NCI-H524 treated with DMSO at 0.1 percent for 48 hours (cell line): ENCODE data around the gene HBP1.
A peak's percentile ranks its signal among the peaks of the same experiment; 100 is the strongest.
"Not testable (repeated sequence)": the region's sequence is repeated elsewhere in the genome, so short reads cannot be mapped to it uniquely, and the experiment has no call there.

Experiments used
- DNase-seq: peaks from one replicate; lab custom pipeline; 2025; lab: John Stamatoyannopoulos, UW

Gene HBP1

DNA sequence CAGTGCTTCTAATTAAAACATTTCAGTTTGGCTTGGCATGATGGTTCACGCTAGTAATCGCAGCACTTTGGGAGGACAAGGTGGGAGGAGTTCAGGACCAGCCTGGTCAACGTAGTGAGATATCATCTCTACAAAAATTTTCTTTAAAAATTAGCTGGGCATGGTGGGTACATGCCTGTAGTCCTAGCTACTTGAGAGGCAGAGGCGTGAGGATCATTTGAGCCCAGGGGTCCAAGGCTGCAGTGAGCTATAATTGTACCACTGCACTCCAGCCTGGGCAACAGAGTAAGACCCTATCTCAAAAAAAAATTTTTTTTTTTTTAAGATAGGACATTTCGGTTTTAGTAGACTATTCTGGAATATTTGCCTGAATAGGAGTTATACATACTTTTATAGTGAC lies 12.4 kb downstream of the HBP1 start:
- no peak for DNase-seq

DNA sequence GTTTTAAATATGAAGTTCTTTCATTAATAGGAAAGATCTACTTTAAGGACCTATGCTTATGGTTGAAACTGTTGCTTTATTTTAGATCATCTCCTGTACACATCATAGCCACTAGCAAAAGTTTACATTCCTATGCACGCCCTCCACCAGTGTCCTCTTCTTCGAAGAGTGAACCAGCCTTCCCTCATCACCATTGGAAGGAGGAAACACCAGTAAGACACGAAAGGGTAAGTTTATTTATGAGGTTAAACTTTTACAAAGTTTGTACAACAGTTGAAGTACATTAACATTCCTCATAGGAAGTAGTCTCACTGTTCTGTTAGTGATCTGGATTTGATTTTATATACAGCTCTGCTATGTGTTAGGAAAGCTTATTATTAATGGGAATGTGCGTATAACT lies 16.9 kb downstream of the HBP1 start:
- no peak for DNase-seq

DNA sequence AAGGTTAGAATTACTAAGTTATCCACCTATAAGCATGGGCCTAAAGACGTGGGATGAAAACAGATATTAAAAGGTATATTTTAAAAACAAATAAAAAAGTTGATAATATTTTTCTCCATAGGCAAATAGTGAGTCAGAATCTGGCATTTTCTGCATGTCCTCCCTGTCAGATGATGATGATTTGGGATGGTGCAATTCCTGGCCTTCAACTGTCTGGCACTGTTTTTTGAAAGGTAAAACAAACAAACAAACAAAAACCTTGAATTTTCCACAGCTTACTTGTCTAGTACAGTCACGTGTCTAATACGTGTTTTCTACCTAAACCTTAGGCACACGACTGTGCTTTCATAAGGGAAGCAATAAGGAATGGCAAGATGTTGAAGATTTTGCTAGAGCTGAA lies 17.4 kb downstream of the HBP1 start:
- DNase-seq = no peak

DNA sequence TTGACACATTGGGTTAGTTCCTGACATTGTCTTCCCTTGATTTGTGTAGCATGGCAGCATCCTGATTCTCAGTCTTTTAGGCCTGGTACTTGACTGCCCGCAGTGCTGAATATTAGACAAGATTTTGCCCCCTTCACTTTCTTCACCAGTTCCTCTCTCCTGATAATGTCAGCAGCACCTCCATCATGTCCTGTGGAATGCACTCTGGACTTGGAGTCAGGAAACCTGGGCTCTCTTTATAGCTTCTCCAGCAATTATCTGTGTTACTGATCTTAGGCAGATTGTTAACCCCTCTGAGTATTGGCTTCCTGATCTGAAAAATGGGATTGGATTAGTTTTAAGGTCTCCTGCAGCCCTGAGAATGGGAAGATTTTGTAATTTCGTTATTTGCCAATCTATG lies 19.0 kb downstream of the HBP1 start:
- no peak for DNase-seq

DNA sequence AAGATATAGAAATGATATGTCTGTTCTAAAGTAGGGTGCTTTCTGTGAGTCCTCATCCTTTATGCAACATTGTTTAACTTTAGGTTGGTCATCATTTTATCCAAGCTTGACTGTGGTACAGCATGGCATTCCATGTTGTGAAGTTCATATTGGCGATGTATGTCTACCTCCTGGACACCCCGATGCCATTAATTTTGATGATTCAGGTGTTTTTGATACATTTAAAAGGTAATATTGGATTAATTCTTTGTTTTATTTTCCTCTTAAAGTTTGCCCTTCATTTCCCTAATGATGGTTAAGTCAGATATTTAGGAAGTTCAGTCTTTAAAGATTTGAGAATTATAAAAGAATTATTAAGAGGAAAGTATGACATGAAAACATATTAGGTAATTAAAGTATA lies 21.3 kb downstream of the HBP1 start:
- DNase-seq = no peak

DNA sequence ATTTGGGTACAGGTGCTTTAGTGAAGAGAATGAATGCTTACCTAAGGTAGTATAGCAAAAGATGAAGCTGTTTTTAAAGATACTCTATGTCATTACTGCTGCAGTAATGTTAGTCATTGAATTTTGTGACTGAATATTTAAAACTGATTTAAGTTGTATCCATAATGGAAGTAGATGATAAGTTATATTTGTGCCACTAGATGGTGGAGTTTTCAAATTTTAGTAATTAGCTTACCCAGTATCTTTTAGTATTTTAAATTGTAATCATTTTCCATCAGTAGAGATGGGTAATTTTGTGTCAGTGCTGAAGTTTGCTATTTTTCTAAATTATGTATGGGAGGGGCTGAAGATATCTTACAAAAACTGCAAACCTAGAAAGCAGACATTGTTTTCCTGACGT lies 25.2 kb downstream of the HBP1 start:
- no peak for DNase-seq

DNA sequence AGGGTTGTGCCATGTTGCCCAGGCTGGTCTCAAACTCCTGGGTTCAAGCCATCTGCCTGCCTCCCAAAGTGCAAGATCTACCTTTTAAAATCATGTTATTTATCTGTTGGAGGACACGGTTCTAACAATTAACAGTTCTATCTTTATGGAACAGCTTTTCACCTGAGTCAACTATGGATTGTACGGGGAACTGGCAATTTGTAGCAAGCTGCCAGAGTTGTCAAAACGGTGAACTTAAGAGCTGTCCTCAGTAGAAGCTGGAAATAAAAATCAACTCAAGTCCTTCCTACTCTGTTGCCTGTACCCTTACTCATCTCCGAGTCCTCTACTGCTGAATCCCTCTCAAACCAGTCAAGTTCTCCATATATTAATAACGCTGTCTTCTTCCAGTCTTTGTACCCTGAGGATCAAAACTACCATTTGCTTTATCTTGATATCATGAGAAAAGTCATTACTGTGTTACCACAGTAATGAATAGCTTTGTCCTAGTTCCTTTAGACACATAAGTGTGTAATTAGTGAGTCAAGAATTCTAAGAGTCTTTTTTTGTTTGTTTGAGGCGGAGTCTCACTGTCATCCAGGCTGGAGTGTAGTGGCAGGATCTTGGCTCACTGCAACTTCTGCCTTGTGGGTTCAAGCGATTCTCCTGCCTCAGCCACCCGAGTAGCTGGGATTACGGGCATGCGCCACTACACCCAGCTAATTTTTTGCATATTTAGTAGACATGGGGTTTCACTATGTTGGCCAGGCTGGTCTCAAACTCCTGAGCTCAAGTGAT lies 28.2 kb downstream of the HBP1 start:
- no peak for DNase-seq

DNA sequence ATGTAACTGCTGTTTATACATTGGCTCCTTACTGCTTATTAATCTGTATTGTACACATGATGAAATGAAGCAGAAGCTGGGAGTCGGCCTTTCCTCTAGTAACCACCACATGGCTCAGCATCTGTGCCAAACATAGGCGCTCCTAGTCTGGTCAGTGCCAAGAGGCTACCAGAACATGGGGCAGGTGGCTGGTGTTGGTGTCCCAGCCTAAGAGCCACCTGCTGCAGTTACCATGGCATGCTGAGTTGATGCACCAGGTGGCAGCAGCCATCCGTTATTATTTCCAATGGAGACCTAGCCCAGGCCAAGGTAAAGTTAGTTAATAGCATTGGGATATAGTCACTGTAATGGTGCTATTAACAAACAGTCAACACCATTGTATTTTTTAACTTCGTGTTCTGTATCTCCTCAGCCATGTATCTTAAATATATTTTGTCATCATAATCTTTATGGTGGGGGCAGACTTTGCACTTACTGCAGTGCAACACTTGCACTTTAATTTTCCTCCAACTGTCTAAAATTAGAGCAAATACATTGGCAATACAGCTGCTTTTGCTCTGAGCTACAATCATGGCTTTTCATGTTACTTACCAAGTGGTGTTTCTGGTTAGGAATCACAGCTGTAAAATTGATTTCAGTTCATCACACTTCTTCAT lies 33.1 kb downstream of the HBP1 start:
- DNase-seq = peak; percentile 7

DNA sequence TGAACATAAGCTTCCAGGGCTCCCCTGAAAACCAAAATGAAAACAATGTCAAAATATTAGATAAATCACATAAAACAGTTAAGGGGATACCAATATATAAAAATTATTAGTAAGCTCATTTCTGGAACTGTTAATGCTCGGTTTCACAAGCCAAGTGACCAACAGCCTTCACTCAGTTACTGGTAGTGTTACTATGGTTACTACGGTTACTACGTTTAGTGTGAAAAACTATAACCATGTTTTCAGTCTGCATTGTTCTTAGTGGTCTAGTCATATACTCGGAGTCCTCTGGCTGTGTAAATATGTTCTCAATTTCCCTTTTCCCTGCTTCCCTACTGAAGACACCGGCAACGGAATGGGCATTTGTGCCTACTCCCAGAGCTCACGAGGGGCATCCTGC lies 34.8 kb downstream of the HBP1 start:
- DNase-seq = no peak

DNA sequence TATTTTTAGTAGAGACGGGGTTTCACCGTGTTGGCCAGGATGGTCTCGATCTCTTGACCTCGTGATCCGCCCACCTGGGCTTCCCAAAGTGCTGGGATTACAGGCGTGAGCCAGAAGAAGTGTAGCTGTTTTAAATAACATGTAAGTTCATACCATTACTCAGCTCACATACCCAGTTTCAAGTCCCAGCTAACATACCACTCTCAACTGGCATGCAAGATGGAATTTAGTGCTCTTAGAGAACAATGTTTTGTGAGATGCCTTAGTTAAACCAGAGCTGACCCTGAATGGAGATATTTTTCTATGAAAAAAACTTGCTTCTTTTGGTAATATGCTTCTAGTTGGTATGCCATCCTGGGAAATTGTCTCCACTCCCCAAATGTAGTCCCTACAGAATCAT lies 37.3 kb downstream of the HBP1 start:
- DNase-seq = no peak

DNA sequence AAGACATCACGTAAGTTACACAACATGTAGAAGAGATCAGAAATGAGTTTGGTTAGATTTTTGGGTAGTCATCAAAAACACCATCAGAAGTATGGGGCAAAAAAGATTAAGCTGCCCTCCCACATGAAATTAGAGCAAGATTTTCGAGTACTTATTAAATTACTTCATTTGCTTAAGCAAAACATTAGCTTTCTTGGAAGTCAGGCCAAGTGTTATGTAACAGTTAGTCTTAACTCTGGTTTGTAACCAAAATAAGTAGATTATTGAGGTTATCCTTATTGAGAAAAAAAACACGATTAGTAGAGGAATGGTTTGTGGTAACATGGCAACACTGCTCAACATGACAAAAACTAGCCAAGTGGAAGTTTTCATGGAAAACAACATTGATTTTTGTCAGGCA lies 37.9 kb downstream of the HBP1 start:
- no peak for DNase-seq

DNA sequence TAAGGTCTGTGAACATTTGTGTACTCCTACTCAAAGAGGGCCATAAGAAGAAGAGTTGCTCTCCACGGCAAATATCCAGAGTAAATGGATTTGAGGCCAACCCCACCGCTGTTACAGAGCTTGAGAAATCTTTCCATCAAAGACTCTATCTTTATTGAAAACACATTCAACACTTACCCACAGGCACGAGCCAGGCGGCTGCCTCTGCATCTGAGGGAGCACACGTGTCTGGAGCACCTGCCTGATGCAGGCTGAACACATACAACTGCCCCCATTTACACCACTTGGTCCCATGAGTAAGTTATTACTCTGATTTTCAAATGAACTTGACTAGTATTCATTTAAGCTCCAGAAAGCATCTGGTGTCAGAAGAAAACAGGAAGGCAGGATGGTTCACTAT lies 38.7 kb downstream of the HBP1 start:
- DNase-seq = no peak

DNA sequence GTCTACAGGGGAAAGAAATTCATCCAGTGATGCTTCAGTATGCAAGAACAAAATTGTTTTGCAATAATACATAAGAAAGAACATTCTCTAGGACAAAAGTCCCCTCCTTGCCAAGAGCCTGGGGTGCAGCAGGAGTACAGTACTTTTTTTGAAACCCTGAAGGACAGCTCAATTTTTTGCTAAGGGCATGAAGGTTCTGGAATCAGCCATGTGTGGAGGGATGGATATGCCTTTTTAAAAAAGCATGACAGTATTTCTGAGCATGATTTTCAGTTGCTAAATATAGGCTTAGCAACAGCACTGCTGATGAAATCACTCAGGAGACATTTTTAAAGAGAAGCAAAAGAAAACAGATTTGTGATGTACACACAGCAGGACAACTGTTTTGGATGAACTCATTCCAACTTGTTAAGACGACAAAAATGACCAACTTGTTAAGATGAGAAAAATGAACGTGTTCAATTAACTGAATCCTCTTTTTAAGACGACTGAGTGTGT lies 39.3 kb downstream of the HBP1 start:
- no peak for DNase-seq

DNA sequence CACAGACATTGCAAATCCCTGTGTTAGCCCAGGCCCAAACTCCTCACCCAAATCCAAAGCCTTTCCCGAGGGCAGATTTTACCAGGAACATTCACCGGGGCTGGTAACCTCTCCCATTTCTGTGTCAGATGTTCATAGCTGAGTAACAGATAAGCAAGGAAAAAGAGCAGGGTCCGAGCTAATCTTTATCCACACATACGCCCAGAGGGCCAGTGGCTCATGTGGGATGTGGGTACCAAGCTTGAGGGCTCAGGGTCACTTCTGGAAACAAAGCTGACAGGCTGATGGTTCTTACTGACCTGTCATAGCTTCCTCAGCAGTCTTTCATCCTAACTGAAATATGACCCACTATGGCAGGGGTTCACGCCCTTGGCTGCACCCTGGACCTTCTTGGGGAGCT lies 39.8 kb downstream of the HBP1 start:
- no peak for DNase-seq

DNA sequence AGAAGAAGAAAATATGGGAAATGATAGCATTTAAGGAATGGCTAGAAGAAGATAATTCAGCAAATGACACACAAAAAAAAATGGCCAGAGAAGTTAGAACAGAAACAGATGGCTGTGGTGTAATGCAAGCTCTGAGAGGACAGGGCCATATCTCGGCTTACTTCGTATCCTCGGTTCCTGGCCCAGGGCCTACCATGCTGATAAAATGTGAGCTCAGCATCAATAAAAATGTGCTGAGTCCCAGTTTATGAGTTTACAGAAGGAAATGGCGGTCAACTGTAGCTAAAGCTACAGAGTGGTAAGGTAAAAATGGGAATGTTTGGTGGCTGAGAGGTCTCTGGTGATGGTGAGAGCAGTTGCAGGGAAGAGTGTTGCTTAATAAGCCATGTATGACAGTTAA lies 40.8 kb downstream of the HBP1 start:
- no peak for DNase-seq

DNA sequence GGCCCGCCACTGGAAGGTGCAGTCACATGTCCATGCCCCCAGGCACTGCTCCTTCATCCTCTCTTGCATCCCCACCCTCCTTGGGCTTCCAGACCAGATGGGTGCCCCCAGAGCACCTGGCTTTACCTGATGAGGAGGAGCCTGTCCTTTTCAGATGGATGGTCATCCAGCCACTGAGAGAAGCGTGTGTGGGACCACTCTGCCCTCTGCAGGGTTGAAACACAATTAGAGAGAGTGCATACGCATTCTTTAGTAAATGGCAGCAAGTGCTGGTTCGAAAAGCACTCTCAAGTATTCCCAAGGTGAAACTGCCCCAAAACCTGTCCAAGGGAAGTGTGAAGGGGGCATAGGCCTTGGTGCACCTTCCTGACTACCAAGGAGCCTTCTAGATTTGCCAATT lies 41.6 kb downstream of the HBP1 start:
- no peak for DNase-seq

DNA sequence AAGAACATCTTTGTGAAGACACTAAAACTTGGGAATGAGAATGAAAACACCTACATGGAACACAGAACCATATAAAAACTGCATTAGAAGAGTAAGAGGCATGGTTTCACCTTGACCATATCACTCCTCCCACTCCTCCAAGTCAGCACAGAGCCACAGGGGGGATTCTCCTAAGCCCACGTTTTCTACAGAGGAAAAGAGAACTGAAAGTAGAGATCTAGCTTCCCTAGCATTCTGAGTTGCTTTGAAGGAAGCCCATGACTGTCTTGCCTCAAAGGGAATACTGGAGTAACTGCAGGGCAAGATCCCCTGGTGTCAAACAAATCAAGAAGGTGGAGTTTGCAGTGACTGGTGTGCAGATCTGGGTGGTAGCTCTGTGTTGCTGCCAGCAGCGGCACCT lies 43.9 kb downstream of the HBP1 start:
- no peak for DNase-seq

DNA sequence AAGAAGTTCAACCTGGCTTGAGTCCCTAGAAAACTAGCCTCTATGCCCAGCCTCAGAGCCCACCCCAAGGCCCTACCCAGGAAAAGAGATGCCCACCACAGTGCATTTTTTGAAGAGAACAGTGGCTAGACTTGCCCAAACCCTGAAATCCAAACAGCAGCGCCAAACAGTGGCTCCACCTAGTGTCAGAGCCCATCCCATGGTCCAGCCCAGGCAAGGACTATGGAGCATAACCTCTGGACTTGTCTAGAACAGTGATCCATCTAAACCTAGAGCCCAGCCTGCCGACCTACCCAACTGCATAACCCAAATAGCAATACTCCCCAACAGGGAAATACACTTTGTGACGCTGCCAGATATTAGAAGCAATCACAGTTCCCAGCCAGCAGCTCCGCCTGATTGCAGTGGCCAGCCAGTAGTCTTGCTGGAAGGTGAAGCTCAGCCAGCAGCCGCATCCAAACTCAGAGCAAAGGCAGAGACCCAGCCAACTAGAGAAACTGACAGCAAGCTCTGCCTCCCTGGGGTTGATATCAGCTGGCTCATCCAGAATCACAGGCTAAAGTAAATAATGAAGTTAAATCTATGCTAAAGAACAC lies 44.5 kb downstream of the HBP1 start:
- no peak for DNase-seq

DNA sequence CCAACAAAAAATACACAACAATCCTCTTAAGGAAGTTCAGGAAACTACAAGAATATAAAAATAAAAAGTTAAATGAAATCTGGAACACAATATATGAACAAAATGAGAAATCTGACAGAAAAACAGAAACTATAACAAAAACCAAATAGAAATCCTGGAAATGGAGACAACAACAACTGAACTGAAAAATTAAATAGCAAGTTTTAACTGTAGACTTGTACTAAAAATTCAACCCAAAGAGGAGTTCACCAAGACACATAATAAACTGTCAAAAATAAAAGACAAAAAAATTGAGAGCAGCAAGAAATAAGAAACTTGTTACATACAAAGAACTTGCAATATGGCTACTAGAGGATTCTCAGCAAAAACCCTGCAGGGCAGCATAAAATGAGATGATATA lies 45.1 kb downstream of the HBP1 start:
- no peak for DNase-seq

DNA sequence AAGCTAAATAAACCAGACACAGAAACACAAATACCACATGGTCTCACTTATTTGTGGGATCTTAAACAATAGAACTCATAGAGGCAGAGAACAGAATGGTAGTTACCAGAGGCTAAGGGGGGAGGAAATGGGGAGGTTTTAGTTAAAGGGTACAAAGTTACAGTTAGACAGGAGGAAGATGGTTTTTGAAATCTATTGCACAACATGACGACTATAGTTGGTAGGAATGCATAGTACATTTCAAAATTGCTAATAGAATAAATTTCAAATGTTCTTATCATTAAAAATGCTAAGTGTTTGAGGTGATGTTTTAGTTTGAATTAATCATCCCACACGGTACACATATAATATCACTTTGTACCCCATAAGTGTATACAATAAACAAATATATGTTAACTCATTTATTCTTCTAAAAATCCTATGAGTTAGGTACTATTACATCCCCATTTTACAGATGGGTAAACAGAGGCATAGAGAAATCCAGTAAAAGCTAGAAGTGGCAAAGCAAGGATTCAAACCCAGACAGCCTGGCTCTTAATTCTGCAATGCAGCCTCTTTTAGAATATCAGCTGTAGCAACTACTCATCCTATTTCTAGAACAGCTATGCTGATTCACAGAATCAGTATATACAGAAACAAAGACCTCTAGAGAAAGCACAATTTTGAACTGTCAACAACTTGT lies 50.9 kb downstream of the HBP1 start:
- no peak for DNase-seq

DNA sequence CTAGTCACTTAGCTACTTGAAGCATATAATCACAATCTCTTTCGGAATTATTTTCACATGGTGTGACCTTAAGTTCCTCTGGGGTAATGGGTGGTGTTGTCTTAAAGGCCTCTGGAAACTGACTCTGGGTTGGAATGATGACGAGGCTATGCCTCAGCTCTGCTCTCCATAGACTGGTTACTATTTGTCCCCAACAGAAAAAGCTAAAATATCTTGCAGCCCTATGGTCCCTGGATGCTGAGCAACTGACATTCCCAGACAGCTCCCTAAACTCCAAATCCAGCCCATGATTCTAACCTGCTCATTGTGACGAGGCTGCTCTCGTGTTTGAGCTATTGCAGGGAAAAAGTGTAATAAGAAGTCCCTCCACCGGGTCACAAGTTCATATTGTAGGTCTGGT lies 51.6 kb downstream of the HBP1 start:
- no peak for DNase-seq

DNA sequence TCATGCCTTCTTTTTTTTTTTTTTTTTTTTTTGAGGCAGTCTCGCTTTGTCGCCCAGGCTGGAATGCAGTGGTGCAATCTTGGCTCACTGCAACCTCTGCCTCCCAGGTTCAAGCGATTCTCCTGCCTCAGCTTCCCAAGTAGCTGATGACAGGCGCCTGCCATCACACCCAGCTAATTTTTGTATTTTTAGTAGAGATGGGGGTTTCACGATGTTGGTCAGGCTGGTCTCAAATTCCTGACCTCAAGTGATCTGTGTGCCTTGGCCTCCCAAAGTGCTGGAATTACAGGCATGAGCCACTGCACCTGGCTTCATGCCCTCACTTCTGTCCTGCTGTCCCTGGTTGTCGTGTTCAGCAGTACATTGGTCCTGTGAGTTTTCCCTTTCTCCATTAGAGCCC lies 52.0 kb downstream of the HBP1 start:
- not testable (repeated sequence) for DNase-seq
